ENCODE results near the gene CDH23.

GRCh38 chr10:71351087-71351486 is 45.6 kb upstream of the CDH23 start:
- TF ChIP-seq CTCF (IDR thresholded peaks at IDR 0.05) (no peak), ZFX (IDR thresholded peaks at IDR 0.05; ENCODE audit: borderline replicate concordance) (no peak)

Data from 22Rv1 (cell line).